ENCODE measurements around the gene CCNI.

DNA sequence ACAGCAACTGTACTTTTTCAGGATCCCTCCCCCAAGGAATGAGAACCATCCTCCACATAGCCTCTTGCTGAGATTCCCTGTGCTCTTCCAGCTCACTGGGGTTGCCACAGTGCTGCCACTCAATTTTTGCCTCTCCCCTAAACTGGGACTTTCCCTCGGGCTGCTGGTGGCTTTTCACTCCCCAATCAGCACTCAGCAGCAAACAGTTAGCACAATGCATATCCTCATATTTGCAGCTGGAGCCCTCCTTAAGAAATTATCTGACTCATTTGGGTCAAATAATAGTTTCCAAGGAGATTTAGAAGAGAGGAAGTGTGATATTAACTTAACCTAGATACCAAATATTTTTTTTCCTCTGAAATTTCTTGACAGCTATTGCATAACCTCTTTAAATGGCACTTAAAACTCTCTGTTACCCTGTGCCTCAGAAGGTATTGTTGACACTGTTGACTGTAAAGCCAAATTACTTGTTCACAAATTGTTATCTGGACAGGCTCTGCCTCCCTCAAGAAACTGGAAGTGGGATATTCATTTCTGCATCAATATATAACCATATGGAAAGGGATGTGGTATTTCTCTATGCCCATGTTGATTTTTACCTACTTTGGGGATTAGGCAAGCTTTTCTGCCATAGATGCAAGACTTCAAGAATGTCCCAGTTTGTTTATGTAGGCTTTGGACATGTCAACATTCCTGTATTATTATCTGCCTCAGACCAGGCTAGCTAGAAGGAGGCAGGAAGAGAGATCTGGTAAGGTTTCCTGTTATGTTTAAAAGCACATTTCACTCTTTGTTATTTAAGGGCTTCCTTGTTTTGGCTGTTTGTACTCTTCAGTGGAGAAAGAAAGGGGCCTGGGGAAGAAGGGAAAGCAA, 68.2 kb downstream of the CCNI start:
- no peak for TF ChIP-seq POLR2A (IDR thresholded peaks at IDR 0.05)
- TF ChIP-seq, protein P1, sequence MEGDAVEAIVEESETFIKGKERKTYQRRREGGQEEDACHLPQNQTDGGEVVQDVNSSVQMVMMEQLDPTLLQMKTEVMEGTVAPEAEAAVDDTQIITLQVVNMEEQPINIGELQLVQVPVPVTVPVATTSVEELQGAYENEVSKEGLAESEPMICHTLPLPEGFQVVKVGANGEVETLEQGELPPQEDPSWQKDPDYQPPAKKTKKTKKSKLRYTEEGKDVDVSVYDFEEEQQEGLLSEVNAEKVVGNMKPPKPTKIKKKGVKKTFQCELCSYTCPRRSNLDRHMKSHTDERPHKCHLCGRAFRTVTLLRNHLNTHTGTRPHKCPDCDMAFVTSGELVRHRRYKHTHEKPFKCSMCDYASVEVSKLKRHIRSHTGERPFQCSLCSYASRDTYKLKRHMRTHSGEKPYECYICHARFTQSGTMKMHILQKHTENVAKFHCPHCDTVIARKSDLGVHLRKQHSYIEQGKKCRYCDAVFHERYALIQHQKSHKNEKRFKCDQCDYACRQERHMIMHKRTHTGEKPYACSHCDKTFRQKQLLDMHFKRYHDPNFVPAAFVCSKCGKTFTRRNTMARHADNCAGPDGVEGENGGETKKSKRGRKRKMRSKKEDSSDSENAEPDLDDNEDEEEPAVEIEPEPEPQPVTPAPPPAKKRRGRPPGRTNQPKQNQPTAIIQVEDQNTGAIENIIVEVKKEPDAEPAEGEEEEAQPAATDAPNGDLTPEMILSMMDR (IDR thresholded peaks at IDR 0.05): no peak

Data from testis (tissue), 2 donors.